ENCODE results near the gene ANTKMT.

DNA sequence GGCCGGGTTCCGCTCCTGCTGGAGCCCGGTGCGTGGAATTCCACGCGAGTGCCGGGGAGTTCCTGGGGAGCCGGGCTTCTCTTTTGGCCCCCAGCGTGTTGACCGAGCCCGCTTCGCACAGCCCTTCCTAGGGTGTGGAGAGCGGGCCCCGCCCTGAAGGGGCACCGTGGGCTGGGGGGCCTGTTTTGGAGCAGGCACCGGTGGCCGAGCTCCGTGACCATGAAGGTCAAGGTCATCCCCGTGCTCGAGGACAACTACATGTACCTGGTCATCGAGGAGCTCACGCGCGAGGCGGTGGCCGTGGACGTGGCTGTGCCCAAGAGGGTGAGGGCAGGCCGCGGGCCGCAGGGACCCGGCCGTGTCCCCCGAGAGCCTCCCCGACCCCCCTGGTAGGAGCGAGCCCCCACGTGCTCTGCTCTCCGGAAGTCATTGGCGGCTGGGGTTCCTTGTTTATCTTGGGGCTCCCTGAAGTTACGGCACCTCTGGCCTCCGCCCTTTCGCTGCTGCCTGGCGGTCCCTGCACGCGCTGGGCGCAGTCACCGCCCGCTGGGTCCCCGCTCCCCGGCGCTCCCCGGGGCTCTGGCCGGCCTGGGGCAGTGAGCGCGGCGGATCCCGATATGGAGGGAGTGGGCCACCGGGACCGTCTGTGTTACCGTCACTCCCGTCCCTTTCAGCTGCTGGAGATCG, 6.5 kb downstream of the ANTKMT start:
- TF ChIP-seq, protein P1, sequence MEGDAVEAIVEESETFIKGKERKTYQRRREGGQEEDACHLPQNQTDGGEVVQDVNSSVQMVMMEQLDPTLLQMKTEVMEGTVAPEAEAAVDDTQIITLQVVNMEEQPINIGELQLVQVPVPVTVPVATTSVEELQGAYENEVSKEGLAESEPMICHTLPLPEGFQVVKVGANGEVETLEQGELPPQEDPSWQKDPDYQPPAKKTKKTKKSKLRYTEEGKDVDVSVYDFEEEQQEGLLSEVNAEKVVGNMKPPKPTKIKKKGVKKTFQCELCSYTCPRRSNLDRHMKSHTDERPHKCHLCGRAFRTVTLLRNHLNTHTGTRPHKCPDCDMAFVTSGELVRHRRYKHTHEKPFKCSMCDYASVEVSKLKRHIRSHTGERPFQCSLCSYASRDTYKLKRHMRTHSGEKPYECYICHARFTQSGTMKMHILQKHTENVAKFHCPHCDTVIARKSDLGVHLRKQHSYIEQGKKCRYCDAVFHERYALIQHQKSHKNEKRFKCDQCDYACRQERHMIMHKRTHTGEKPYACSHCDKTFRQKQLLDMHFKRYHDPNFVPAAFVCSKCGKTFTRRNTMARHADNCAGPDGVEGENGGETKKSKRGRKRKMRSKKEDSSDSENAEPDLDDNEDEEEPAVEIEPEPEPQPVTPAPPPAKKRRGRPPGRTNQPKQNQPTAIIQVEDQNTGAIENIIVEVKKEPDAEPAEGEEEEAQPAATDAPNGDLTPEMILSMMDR (IDR thresholded peaks at IDR 0.05; ENCODE audit: low read depth, low read length) = no peak
- no peak for TF ChIP-seq EZH2phosphoT487 (IDR thresholded peaks at IDR 0.05; ENCODE audit: low read depth)

All from OCI-LY3 (cell line).